Bronchial epithelial cell (primary cell): ENCODE results near the gene PMFBP1. TPM values are rescaled to one million over a fixed set of nuclear protein-coding genes. Genes with fewer than 3 reads are reported as not detected.

Experiments used
- DNase-seq: peaks from one replicate; pipeline ENCODE4 v3.0.0-alpha.2; 2010; ENCODE audit warnings: low read depth
- FAIRE-seq: peaks from 2 replicates; lab custom pipeline; 2011; peaks lifted over from hg19 to GRCh38; lab: Jason Lieb, UNC
- H3K27me3 ChIP-seq: 2 replicates; pipeline ENCODE4 v1.5.1; 2011; ENCODE audit warnings: low read length; ENCODE audit not compliant: control insufficient read depth, insufficient read depth
- H3K36me3 ChIP-seq: 2 replicates; pipeline ENCODE4 v1.5.1; 2011; ENCODE audit warnings: low read length; ENCODE audit not compliant: control insufficient read depth, insufficient read depth
- H3K4me3 ChIP-seq: 2 replicates; pipeline ENCODE4 v1.5.1; 2011; ENCODE audit warnings: mild to moderate bottlenecking, low read depth, low read length, control low read depth
- total RNA-seq: library from RNA; depleted of rRNA; stranded (reverse); fragments of >200 nt; gene quantifications from 2 replicates; pipeline ENCODE4 v1.2.1, GENCODE V29; 2014
- TF ChIP-seq, protein P1 (sequence below): IDR thresholded peaks from 2 replicates; pipeline ENCODE4 v1.5.1; 2011; ENCODE audit warnings: mild to moderate bottlenecking, moderate library complexity, low read length, control low read depth, inconsistent platforms; ENCODE audit not compliant: insufficient read depth, severe bottlenecking

PMFBP1 gene
- total RNA-seq, 1 donor from 2014 or later = 0.53 TPM

DNA sequence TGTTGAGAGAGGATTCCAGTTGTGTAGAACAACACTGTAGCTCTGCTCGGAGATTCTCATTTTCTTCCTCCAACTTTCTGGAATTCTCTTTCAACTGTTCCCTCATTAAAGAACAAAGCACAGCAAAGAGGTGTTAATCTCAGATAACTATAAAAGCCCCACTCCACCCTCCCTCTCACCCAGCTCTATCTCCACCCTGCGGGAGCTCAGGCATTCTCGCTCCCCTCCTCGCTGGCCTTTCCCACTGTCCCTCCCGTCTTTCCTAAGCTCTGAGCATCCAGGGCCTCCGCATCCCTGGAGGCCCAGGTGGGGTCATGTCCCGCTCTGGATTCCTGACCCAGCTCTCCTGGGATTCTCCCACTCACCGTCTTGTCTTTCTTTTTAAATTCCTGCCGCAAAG lies 43.3 kb downstream of the PMFBP1 start:
- TF ChIP-seq, protein P1, sequence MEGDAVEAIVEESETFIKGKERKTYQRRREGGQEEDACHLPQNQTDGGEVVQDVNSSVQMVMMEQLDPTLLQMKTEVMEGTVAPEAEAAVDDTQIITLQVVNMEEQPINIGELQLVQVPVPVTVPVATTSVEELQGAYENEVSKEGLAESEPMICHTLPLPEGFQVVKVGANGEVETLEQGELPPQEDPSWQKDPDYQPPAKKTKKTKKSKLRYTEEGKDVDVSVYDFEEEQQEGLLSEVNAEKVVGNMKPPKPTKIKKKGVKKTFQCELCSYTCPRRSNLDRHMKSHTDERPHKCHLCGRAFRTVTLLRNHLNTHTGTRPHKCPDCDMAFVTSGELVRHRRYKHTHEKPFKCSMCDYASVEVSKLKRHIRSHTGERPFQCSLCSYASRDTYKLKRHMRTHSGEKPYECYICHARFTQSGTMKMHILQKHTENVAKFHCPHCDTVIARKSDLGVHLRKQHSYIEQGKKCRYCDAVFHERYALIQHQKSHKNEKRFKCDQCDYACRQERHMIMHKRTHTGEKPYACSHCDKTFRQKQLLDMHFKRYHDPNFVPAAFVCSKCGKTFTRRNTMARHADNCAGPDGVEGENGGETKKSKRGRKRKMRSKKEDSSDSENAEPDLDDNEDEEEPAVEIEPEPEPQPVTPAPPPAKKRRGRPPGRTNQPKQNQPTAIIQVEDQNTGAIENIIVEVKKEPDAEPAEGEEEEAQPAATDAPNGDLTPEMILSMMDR = no peak
- Histone ChIP-seq H3K36me3 (no peaks in the 10 kb centered on the region), H3K27me3 (no peaks in the 10 kb centered on the region), H3K4me3 (no peak overlapping the region)
- DNase-seq (no peak), FAIRE-seq (no peak)

DNA sequence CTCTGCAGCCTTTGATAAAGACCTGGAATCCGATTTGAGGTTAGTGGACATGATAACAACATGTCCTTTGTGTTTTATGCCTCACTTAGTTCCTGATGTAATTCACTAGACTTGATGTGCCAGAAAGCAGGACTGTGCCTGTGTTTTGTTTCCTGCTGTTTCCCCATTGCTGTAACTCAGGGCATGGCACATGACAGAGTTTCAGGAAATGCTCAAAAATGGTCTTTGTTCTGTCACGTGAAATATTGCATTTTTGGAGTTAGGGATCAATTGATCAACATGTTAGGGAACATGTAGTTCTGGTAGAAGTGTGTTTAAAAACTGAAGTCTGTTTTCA lies 45.6 kb downstream of the PMFBP1 start:
- no peaks in the 10 kb centered on the region for H3K27me3 ChIP-seq
- H3K36me3 ChIP-seq = no peaks in the 10 kb centered on the region
- TF ChIP-seq, protein P1 = no peak
- FAIRE-seq = no peak
- no peak for DNase-seq
- H3K4me3 ChIP-seq = no peak overlapping the region

DNA sequence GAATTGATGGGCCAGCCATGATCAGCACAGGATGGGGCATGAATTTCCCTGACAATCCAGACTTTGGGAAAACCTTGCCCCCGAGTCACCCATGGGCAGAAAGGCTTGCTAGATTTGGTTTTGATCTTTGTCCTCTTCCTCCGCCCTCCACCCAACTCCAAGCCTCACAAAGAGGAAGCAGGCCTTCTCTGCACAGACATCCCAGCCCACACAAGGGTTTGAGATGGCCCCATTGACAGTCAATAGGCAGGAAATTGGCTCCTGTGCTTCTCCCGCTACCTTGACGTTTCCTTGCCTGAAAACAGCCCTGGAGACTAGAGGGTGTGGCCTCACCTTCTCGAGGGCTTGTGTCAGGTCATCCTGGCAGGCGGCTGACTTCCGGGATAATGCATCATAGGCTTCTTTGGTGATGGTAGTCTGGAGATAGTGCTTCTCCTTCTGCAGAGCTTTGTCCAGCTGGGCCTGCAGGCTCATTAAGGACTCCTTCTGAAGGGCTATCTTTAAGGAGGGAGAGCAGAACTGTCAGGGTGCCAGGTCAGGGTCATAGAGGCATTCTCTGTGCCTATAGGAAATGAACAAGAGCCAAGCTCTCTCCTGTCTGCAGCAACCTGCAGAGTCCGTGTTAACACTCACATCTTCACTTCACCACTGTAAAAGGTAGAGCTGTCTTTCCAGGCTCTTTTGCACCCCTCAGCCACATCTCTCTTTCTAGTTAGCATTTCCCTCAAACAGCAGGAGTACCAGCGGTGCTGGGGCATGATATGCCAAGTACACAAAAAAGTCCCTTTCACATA lies 46.1 kb downstream of the PMFBP1 start:
- TF ChIP-seq, protein P1 = no peak
- no peak for FAIRE-seq

DNA sequence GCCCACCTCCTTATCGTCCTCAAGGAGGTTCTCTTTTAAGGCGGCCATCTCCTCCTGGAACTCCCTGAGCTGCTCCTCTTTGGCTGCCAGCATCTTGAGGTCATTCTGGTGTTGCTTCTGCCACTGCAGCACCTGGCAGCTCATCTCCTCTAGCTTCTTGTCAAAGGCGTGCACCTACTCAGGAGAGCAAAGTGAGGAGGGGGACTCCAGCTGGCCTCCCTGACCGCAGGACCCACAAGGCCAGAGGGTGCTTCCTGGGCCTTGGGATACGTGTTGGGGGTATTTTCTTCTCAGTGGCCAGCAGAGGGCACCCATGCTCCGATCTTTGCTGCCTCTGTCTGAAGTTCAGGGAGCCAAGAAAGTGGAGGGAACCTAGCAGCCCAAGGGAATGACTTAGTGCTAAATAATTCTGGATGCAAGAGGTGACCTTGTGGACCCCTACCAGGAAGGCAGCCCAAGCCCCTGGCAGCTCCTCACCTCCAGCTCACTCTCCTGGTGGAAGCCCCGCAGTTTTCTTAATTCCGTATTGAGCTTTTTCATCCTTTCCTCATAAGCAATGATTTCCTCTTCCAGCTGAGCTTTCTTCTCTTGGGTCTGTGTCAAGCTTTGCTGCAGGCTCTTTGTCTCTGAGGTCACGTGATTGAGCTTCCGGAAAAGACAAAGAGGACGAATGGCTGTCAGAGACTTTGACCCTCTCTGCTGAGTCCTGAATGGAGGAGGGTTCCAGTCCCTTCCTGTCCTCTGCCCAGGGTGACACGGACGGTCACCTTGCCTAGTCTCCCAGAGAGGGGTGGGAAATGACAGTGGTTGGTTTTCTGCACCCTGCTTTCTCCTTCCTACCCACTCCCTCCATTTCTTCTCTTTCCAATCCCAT lies 47.0 kb downstream of the PMFBP1 start:
- TF ChIP-seq, protein P1 = peak; percentile 83
- peak; percentile 51 for DNase-seq
- H3K4me3 ChIP-seq = no peak overlapping the region
- H3K36me3 ChIP-seq = no peaks in the 10 kb centered on the region
- no peaks in the 10 kb centered on the region for H3K27me3 ChIP-seq
- FAIRE-seq = no peak

More for the DNA sequence above, 46.1 kb downstream of the PMFBP1 start:
- Histone ChIP-seq H3K4me3 (no peak overlapping the region), H3K36me3 (no peaks in the 10 kb centered on the region), H3K27me3 (no peaks in the 10 kb centered on the region)
- DNase-seq = no peak

DNA sequence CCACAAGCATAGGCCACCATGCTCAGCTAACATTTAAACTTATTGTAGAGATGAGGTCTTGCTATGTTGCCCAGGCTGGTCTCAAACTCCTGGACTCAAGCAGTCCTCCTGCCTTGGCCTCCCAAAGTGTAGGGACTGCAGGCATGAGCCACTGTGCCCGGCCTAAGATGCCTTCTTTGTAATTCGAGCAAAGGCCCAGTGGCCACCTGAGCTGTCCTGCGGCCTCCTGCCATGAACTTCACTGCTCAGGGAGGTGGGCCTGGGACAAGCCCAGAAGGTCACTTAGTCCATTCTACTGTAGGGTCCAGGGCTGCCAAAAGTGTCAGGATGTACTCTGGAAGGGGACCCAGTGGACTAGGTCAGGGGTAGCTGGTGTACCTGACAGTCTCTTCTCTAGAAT lies 47.8 kb downstream of the PMFBP1 start:
- TF ChIP-seq, protein P1 = no peak
- FAIRE-seq (no peak), DNase-seq (no peak)
- H3K4me3 ChIP-seq = no peak overlapping the region
- H3K27me3 ChIP-seq = no peaks in the 10 kb centered on the region
- H3K36me3 ChIP-seq = no peaks in the 10 kb centered on the region
